GM19452 (cell line): Measurements from ENCODE around the gene MYO5B.

Experiments
- ATAC-seq: cut with Tn5 transposase; IDR thresholded peaks from one replicate; pipeline ENCODE4 v1.9.1; 2021; ENCODE audit not compliant: unreplicated experiment

Gene MYO5B

GRCh38 chr18:49861659-49862058, 333.3 kb downstream of the MYO5B start:
- no peak for ATAC-seq

- no peak for ATAC-seq
Measured at GRCh38 chr18:49859725-49860124, 335.2 kb downstream of the MYO5B start.

- no peak for ATAC-seq
Measured at GRCh38 chr18:49859021-49859359, 336.0 kb downstream of the MYO5B start.

- no peak for ATAC-seq
Measured at GRCh38 chr18:49858309-49859020, 336.5 kb downstream of the MYO5B start.

- ATAC-seq = no peak
Measured at GRCh38 chr18:49857708-49858107, 337.2 kb downstream of the MYO5B start.

GRCh38 chr18:49856496-49856895, 338.5 kb downstream of the MYO5B start:
- ATAC-seq = no peak

GRCh38 chr18:49855711-49856415, 339.1 kb downstream of the MYO5B start:
- ATAC-seq = no peak

- no peak for ATAC-seq
Measured at GRCh38 chr18:49854681-49855080, 340.3 kb downstream of the MYO5B start.

- no peak for ATAC-seq
Measured at GRCh38 chr18:49853436-49853835, 341.5 kb downstream of the MYO5B start.

GRCh38 chr18:49853011-49853410, 341.9 kb downstream of the MYO5B start:
- ATAC-seq = no peak

- no peak for ATAC-seq
Measured at GRCh38 chr18:49851624-49852023, 343.3 kb downstream of the MYO5B start.

GRCh38 chr18:49850636-49851035, 344.3 kb downstream of the MYO5B start:
- no peak for ATAC-seq

GRCh38 chr18:49849331-49850217, 345.4 kb downstream of the MYO5B start:
- no peak for ATAC-seq

GRCh38 chr18:49848115-49848514, 346.8 kb downstream of the MYO5B start:
- ATAC-seq = no peak

GRCh38 chr18:49847524-49847923, 347.4 kb downstream of the MYO5B start:
- ATAC-seq = no peak

- ATAC-seq = no peak
Measured at GRCh38 chr18:49846718-49847470, 348.1 kb downstream of the MYO5B start.

- no peak for ATAC-seq
Measured at GRCh38 chr18:49846361-49846662, 348.6 kb downstream of the MYO5B start.

- ATAC-seq = no peak
Measured at GRCh38 chr18:49845629-49846360, 349.2 kb downstream of the MYO5B start.

- ATAC-seq = no peak
Measured at GRCh38 chr18:49844903-49845302, 350.0 kb downstream of the MYO5B start.

- no peak for ATAC-seq
Measured at GRCh38 chr18:49843778-49844625, 350.9 kb downstream of the MYO5B start.
